HG02798 (cell line): ENCODE measurements around the gene GNPTG.

Experiments used
- ATAC-seq: cut with Tn5 transposase; IDR thresholded peaks from one replicate; pipeline ENCODE4 v1.9.1; 2021; ENCODE audit warnings: mild to moderate bottlenecking; ENCODE audit not compliant: unreplicated experiment, poor library complexity

The GNPTG gene

GRCh38 chr16:1332618-1333148 lies 19.0 kb upstream of the GNPTG start:
- ATAC-seq = no peak

GRCh38 chr16:1333149-1333812 lies 18.4 kb upstream of the GNPTG start, which contains the start of gene BAIAP3:
Gene BAIAP3 (plus strand): TSS chr16:1333645. CDS start chr16:1338550, 4,905 bp downstream.
- ATAC-seq = no peak

- ATAC-seq = no peak
Measured at GRCh38 chr16:1333854-1334700, 17.7 kb upstream of the GNPTG start.

GRCh38 chr16:1334739-1335138 lies 17.0 kb upstream of the GNPTG start:
- ATAC-seq = no peak

GRCh38 chr16:1335211-1335971 lies 16.3 kb upstream of the GNPTG start:
- ATAC-seq = no peak

GRCh38 chr16:1335996-1336395 lies 15.7 kb upstream of the GNPTG start:
- no peak for ATAC-seq

- no peak for ATAC-seq
Measured at GRCh38 chr16:1336619-1337018, 15.1 kb upstream of the GNPTG start.

- ATAC-seq = no peak
Measured at GRCh38 chr16:1337486-1337885, 14.2 kb upstream of the GNPTG start.

- ATAC-seq = no peak
Measured at GRCh38 chr16:1338119-1338730, 13.5 kb upstream of the GNPTG start.

- no peak for ATAC-seq
Measured at GRCh38 chr16:1338855-1339675, 12.7 kb upstream of the GNPTG start.

GRCh38 chr16:1340730-1341494 lies 10.8 kb upstream of the GNPTG start:
- ATAC-seq = no peak

- no peak for ATAC-seq
Measured at GRCh38 chr16:1341495-1342420, 10.0 kb upstream of the GNPTG start.

- peak; percentile 87 for ATAC-seq
Measured at GRCh38 chr16:1342526-1343427, 9.0 kb upstream of the GNPTG start.

GRCh38 chr16:1343428-1344242 lies 8.1 kb upstream of the GNPTG start:
- ATAC-seq = no peak

GRCh38 chr16:1344499-1344898 lies 7.2 kb upstream of the GNPTG start:
- ATAC-seq = no peak

- no peak for ATAC-seq
Measured at GRCh38 chr16:1345087-1345486, 6.6 kb upstream of the GNPTG start.
